ENCODE measurements around the gene IKZF1.

IKZF1 gene

GRCh38 chr7:50427518-50427917, 123.0 kb downstream of the IKZF1 start:
- no peak for TF ChIP-seq GATA1 (IDR thresholded peaks at IDR 0.05; ENCODE audit: low read depth, low read length)
- no peak for TF ChIP-seq POLR2A (IDR thresholded peaks at IDR 0.05; ENCODE audit: low read length)
- no peak for DNase-seq

DNA sequence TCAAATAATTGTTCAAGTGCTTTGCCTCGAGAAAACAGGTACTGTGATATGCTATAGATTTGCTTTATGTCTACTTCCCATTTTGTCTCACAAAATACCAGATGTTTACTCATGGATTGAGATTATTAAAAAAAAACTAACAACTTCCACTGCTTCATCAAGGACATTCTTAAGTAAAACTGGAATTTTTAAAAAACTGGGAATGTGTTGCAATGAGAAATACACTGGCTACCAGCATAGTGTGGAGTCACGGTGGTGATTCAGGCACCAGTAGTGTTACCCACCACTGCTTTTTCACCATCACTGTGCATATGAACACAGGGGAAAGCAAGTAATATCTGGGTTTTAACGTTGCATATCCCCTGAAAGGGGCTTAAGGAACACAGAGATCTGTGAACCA, 124.4 kb downstream of the IKZF1 start:
- DNase-seq = no peak

GRCh38 chr7:50431316-50431715, 126.8 kb downstream of the IKZF1 start:
- TF ChIP-seq POLR2A (IDR thresholded peaks at IDR 0.05; ENCODE audit: low read length) = no peak
- no peak for TF ChIP-seq GATA1 (IDR thresholded peaks at IDR 0.05; ENCODE audit: low read depth, low read length)
- no peak for DNase-seq

More for the DNA sequence above, 124.4 kb downstream of the IKZF1 start:
- no peak for TF ChIP-seq POLR2A (IDR thresholded peaks at IDR 0.05; ENCODE audit: low read length)
- TF ChIP-seq GATA1 (IDR thresholded peaks at IDR 0.05; ENCODE audit: low read depth, low read length) = no peak

- DNase-seq = no peak
- TF ChIP-seq POLR2A (IDR thresholded peaks at IDR 0.05; ENCODE audit: low read length) = no peak
- TF ChIP-seq GATA1 (IDR thresholded peaks at IDR 0.05; ENCODE audit: low read depth, low read length) = no peak
These were observed 127.3 kb downstream of the IKZF1 start for GRCh38 chr7:50431722-50432305.

DNA sequence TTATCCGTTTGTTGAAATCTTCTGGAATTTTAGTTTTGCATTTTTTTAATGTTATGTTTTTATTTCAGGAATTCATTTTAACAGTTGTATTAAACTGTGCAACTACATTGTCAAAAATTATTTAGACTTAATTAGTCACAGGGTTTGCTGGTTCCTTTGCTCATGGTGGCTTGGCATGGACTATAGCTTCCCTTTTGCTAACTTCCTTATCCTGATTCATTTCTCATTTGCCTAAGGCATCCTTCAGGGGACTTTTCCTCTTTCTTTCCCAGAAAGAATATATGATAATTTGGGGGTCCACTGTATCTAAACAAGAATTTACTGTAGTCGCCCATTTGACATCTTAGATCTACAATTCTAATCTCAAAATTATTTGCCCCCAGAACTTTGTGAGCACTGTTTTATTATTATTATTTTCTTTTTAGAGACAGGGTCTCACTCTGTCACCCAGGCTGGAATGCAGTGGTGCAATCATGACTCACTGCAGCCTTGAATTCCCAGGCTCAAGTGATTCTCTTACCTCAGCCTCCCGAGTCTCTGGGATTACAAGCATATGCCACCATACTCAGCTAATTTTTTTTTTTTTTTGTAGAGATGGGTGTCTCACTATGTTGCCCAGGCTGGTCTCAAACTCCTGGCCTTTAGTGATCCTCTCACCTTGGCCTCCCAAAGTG, 131.8 kb downstream of the IKZF1 start:
- TF ChIP-seq POLR2A (IDR thresholded peaks at IDR 0.05; ENCODE audit: low read length) (no peak), GATA1 (IDR thresholded peaks at IDR 0.05; ENCODE audit: low read depth, low read length) (no peak)
- DNase-seq = no peak

GRCh38 chr7:50446542-50446960, 142.0 kb downstream of the IKZF1 start:
- no peak for DNase-seq
- TF ChIP-seq GATA1 (IDR thresholded peaks at IDR 0.05; ENCODE audit: low read depth, low read length) = no peak
- no peak for TF ChIP-seq POLR2A (IDR thresholded peaks at IDR 0.05; ENCODE audit: low read length)

DNA sequence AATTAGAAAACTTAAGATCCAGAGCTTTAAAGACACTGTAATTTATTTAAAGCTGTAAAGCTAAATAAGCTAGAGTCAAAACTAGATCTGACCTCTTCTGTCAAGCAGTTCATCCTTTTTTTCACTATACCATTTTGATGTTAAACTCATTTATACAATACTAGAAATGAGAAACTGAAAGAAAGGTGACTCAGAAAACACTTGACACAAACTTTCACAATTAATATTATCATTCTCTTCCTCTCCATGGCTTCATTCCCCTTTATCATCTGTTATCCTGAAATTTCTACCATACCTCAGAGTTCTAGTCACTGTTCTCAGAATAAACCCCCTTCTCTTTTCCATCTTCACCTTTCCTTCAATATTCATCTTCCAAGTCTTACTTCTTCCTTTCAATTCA, 144.3 kb downstream of the IKZF1 start:
- DNase-seq = no peak
- TF ChIP-seq POLR2A (IDR thresholded peaks at IDR 0.05; ENCODE audit: low read length) (no peak), GATA1 (IDR thresholded peaks at IDR 0.05; ENCODE audit: low read depth, low read length) (no peak)

DNA sequence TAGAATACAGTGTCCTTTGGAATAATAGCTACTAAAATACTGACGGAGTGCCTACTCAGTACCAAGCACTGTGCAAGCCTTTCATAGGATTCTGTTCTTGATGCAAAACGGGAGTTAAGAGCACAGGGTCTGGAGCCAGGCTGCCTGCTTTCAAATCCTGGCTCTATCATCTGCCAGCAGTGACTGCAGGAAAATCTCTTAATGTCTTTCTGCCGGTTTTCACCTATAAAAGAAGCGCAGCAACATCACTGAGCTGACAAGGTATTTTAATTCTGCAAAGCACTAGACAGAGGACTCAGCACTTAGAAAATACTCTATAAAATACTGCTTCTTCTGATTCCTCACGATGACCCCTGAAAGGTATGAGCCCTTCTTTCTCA, 145.0 kb downstream of the IKZF1 start:
- TF ChIP-seq GATA1 (IDR thresholded peaks at IDR 0.05; ENCODE audit: low read depth, low read length) = no peak
- peak; percentile 37 to 45 for DNase-seq

DNA sequence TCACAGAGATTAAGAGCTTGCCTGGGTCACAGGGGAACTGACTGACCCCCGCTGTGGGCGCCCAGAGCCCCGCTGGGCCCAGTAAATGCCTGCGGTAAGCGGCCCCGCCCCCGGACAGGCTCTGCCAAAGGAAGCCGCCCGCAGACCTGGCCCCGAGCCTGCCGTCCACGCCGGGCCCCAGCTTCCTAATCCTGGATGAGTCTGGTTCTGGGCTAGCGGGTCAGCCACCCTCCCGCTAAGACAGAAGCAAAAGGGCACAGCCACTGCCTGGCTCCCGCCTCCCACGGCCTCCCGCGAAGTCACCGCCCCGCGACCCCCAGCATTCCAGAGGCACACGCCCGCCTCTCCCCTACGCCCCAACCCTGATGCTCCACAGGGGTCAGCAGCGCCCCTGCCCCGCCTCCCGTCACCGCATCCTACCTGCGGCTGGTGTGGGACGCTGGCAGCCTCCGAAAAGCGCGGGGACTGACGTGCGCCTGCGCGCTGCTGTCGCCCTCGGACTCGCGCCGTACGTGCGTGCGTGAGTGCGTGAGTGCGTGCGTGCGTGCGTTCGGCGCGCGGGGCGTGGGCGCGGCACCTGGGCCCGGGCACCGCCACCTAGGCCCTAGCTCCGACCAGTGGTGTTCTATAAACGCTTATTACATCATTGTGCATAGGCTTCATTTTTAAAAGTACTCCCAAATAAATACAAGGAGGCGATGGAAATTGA, 145.5 kb downstream of the IKZF1 start, which contains the start of gene FIGNL1:
TSS of gene FIGNL1 (minus strand) at position 470 of the 709 bp plus-strand sequence. CDS start 3,063 bp downstream, outside the sequence.
- TF ChIP-seq GATA1 (IDR thresholded peaks at IDR 0.05; ENCODE audit: low read depth, low read length) = no peak
- peak; percentile 71 for TF ChIP-seq POLR2A (IDR thresholded peaks at IDR 0.05; ENCODE audit: low read length)
- peak; percentile 90 for DNase-seq

DNA sequence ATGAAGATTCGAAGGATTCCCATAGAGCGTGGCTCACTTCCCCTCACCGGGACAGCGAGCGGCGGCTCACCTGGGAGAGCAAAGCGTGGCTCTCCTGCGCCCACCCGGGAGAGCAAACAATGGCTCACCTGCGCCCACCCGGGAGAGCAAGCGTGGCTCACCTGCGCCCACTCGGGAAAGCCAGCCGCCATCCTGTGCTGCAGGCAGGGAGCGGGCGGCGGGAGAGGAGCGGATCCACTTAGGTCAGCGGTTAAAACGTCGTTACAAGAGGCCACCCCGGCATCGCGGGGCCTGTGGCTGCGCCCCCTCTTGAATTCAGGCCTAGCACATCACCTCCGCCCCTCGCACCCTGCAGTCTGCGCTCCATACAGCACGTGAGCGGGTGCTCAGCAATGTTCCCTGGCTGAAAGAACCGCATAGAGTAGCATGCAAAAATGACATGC, 146.1 kb downstream of the IKZF1 start:
- TF ChIP-seq GATA1 (IDR thresholded peaks at IDR 0.05; ENCODE audit: low read depth, low read length) (no peak), POLR2A (IDR thresholded peaks at IDR 0.05; ENCODE audit: low read length) (no peak)
- peak; percentile 38 to 45 for DNase-seq

Data from erythroblast (primary cell).